PC-3 (cell line): Measurements from ENCODE around the gene ABHD16A.

Experiments
- EZH2 ChIP-seq: fragments of 300-600 bp; sonication (generic); IDR thresholded peaks from one replicate; pipeline ENCODE4 v1.6.1; 2017; ENCODE audit warnings: antibody characterized with exemption, mild to moderate bottlenecking, low read length; ENCODE audit not compliant: unreplicated experiment
- TF ChIP-seq, protein P1 (sequence below): fragments of 300-600 bp; sonication (generic); conservative IDR thresholded peaks from 2 replicates; pipeline ENCODE4 v1.5.1; 2017; ENCODE audit warnings: antibody characterized with exemption, low read depth, mild to moderate bottlenecking, low read length

- TF ChIP-seq EZH2, result no peak
- TF ChIP-seq, protein P1, sequence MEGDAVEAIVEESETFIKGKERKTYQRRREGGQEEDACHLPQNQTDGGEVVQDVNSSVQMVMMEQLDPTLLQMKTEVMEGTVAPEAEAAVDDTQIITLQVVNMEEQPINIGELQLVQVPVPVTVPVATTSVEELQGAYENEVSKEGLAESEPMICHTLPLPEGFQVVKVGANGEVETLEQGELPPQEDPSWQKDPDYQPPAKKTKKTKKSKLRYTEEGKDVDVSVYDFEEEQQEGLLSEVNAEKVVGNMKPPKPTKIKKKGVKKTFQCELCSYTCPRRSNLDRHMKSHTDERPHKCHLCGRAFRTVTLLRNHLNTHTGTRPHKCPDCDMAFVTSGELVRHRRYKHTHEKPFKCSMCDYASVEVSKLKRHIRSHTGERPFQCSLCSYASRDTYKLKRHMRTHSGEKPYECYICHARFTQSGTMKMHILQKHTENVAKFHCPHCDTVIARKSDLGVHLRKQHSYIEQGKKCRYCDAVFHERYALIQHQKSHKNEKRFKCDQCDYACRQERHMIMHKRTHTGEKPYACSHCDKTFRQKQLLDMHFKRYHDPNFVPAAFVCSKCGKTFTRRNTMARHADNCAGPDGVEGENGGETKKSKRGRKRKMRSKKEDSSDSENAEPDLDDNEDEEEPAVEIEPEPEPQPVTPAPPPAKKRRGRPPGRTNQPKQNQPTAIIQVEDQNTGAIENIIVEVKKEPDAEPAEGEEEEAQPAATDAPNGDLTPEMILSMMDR, result peak; percentile 88; the same call in 1 of the 2 replicates
Observed at GRCh38 chr6:31729515-31729978, 26.4 kb upstream of the ABHD16A start.
